ENCODE data around the gene GMPR. TPM values are rescaled to one million over a fixed set of nuclear protein-coding genes. Genes with fewer than 3 reads are reported as not detected.
"Not testable (repeated sequence)": the region's sequence is repeated elsewhere in the genome, so short reads cannot be mapped to it uniquely, and the experiment has no call there.

GMPR gene
- total and polyA plus RNA-seq, 4 experiments from 2014 or later: 0.56 to 0.68 TPM; not detected in 2

DNA sequence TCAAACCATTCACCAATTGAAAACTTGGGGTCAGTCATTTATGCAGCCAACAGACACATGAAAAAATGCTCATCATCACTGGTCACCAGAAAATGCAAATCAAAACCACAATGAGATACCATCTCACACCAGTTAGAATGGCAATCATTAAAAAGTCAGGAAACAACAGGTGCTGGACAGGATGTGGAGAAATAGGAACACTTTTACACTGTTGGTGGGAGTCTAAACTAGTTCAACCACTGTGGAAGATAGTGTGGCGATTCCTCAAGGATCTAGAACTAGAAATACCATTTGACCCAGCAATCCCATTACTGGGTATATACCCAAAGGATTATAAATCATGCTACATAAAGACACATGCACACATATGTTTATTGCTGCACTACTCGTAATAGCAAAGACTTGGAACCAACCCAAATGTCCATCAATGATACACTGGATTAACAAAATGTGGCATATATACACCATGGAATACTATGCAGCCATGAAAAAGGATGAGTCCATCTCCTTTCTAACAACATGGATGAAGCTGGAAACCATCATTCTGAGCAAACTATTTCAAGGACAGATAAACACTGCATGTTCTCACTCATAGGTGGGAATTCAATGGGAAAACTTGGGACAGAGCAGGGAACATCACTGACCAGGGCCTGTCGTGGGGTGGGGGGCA, 13.2 kb upstream of the GMPR start:
- POLR2A ChIA-PET (ENCODE audit: partially characterized antibody); H3K4me3 ChIP-seq (ENCODE audit: low read length in 2 of 2); DNase-seq; H3K36me3 Mint-ChIP-seq; H3K27me3 ChIP-seq (ENCODE audit: insufficient read depth, low read length); H3K27ac Mint-ChIP-seq; CTCF ChIA-PET (ENCODE audit: partially characterized antibody); H3K9me3 Mint-ChIP-seq; H3K36me3 ChIP-seq (ENCODE audit: insufficient read depth, low read length); intact Hi-C loops (cut with micrococcal nuclease); H3K4me3 Mint-ChIP-seq; H3K4me1 ChIP-seq (ENCODE audit: insufficient read depth, low read length); H3K27ac ChIP-seq (ENCODE audit: low read depth, low read length); H3K4me1 Mint-ChIP-seq; H3K9me3 ChIP-seq (ENCODE audit: control insufficient read depth in 1 of 2, low read length in 2 of 2): not testable (repeated sequence)
- H3K27me3 Mint-ChIP-seq: peaks cover 4 to 11% of the 10 kb centered on the region in 2 donors

DNA sequence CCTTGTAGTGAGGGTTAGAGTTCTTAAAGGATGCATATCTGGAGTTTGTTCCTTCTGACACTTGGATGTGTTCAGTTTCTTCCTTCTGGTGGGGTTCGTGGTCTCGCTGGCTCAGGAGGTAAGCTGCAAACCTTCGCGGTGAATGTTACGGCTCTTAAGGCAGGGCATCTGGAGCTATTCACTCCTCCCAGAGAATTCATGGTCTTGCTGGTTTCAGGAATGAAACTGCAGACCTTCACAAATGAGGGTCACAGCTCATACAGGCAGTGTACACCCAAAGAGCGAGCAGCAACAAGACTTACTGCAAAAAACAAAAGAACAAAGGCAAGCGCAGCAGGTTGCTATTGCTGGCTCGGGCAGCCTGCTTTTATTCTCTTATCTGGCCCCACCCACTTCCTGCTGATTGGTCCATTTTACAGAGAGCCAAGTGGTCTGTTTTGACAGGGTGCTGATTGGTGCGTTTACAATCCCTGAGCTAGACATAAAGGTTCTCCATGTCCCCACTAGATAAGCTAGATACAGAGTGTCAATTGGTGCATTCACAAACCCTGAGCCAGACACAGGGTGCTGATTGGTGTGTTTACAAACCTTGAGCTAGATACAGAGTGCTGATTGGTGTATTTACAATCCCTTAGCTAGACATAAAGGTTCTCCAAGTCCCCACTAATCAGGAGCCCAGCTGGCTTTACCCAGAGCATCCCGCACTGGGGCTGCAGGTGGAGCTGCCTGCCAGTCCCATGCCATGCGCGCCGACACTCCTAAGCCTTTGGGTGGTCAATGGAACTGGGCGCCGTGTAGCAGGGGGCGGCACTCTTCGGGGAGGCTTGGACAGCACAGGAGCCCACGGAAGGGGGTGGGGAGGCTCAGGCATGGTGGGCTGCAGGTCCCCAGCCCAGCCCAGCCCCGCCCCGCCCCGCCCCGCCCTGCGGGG, 12.0 kb upstream of the GMPR start:
- DNase-seq; H3K27ac ChIP-seq (ENCODE audit: low read depth, low read length); POLR2A ChIA-PET (ENCODE audit: partially characterized antibody); H3K27me3 ChIP-seq (ENCODE audit: insufficient read depth, low read length); H3K4me3 Mint-ChIP-seq; H3K36me3 ChIP-seq (ENCODE audit: insufficient read depth, low read length); H3K9me3 Mint-ChIP-seq; H3K36me3 Mint-ChIP-seq; H3K9me3 ChIP-seq (ENCODE audit: control insufficient read depth in 1 of 2, low read length in 2 of 2); H3K27ac Mint-ChIP-seq; H3K4me1 ChIP-seq (ENCODE audit: insufficient read depth, low read length); H3K4me1 Mint-ChIP-seq; CTCF ChIA-PET (ENCODE audit: partially characterized antibody); intact Hi-C loops (cut with micrococcal nuclease); H3K4me3 ChIP-seq (ENCODE audit: low read length in 2 of 2): not testable (repeated sequence)
- peaks cover 4 to 11% of the 10 kb centered on the region in 2 donors for H3K27me3 Mint-ChIP-seq

DNA sequence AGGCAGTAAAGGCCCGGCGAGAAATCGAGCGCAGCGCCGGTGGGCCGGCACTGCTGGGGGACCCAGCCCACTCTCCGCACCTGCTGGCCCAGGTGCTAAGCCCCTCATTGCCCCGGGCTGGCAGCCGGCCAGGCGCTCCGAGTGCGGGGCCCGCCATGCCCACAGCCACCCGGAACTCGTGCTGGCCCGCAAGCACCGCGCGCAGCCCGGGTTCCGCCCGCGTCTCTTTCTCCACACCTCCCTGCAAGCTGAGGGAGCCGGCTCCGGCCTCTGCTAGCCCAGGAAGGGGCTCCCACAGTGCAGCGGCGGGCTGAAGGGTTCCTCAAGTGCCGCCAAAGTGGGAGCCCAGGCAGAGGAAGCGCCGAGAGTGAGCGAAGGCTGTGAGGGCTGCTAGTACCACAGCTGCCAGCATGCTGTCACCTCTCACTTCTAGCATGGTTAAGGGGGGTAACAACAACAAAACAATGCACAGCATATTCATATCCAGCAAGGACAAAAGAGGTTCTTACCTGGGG, 11.3 kb upstream of the GMPR start:
- ChIA-PET POLR2A (ENCODE audit: partially characterized antibody) (no interaction called here), CTCF (ENCODE audit: partially characterized antibody) (no interaction called here)
- no peak overlapping the region for H3K4me3 ChIP-seq (ENCODE audit: low read length in 2 of 2)
- no peak overlapping the region for H3K27ac ChIP-seq (ENCODE audit: low read depth, low read length)
- DNase-seq: no peak
- Mint-ChIP-seq H3K36me3 (no peaks in the 10 kb centered on the region), H3K4me3 (no peak overlapping the region), H3K27me3 (peaks cover 5 to 11% of the 10 kb centered on the region in 2 donors), H3K27ac (no peak overlapping the region), H3K9me3 (no peaks in the 10 kb centered on the region), H3K4me1 (no peaks in the 10 kb centered on the region)
- no peaks in the 10 kb centered on the region for H3K4me1 ChIP-seq (ENCODE audit: insufficient read depth, low read length)
- no peaks in the 10 kb centered on the region for H3K36me3 ChIP-seq (ENCODE audit: insufficient read depth, low read length)
- intact Hi-C loops (cut with micrococcal nuclease): no loop called here
- no peaks in the 10 kb centered on the region for H3K9me3 ChIP-seq (ENCODE audit: control insufficient read depth in 1 of 2, low read length in 2 of 2)
- no peaks in the 10 kb centered on the region for H3K27me3 ChIP-seq (ENCODE audit: insufficient read depth, low read length)

DNA sequence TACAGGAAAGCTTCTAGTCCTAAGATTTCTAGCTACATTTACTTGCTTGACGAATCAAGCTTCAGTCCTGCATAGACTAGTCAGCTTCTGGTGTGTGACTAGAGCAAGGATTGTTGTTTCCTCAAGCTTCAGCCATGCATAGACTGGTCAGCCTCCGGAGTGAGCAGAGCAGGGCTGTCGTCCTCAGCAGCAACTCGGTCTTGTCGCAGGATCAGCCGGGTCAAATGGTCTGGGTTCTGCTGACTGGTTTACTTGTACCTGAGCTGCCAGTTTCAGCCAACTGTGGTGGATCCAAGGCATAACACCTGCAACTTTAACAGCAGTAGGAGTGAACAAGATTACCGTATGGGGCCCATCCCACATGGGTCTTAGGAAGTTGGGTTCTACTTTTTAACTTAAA, 10.8 kb upstream of the GMPR start:
- Mint-ChIP-seq H3K27ac (no peak overlapping the region), H3K9me3 (no peaks in the 10 kb centered on the region), H3K4me3 (no peak overlapping the region), H3K36me3 (no peaks in the 10 kb centered on the region), H3K27me3 (peaks cover 7 to 9% of the 10 kb centered on the region in 2 donors), H3K4me1 (no peaks in the 10 kb centered on the region)
- H3K4me1 ChIP-seq (ENCODE audit: insufficient read depth, low read length): no peaks in the 10 kb centered on the region
- CTCF ChIA-PET (ENCODE audit: partially characterized antibody): no interaction called here
- POLR2A ChIA-PET (ENCODE audit: partially characterized antibody): no interaction called here
- H3K4me3 ChIP-seq (ENCODE audit: low read length in 2 of 2): no peak overlapping the region
- no peaks in the 10 kb centered on the region for H3K27me3 ChIP-seq (ENCODE audit: insufficient read depth, low read length)
- H3K27ac ChIP-seq (ENCODE audit: low read depth, low read length): no peak overlapping the region
- DNase-seq: no peak
- no peaks in the 10 kb centered on the region for H3K36me3 ChIP-seq (ENCODE audit: insufficient read depth, low read length)
- intact Hi-C loops (cut with micrococcal nuclease): no loop called here
- H3K9me3 ChIP-seq (ENCODE audit: control insufficient read depth in 1 of 2, low read length in 2 of 2): no peaks in the 10 kb centered on the region

DNA sequence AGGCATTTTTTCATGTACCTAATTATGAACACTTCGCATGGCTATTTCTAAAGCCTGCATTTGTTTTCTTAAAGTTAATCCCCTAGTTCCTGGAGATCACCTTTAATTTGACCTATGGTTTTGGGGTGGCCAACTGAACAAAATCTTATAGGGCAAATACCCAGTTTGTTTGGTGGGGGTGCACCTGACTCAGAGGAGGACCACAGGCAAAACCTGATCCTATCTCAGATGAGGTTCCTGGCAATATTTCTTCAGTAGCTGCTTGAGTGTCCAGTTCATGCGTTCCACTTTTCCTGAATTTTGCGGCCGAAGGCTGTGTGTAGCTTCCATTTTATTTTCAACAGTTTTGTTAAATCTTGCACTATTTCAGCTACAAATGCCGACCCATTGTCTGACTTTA, 10.3 kb upstream of the GMPR start:
- Histone ChIP-seq H3K9me3 (ENCODE audit: control insufficient read depth in 1 of 2, low read length in 2 of 2) (no peaks in the 10 kb centered on the region), H3K4me1 (ENCODE audit: insufficient read depth, low read length) (no peaks in the 10 kb centered on the region), H3K27ac (ENCODE audit: low read depth, low read length) (no peak overlapping the region), H3K4me3 (ENCODE audit: low read length in 2 of 2) (no peak overlapping the region), H3K27me3 (ENCODE audit: insufficient read depth, low read length) (no peaks in the 10 kb centered on the region), H3K36me3 (ENCODE audit: insufficient read depth, low read length) (no peaks in the 10 kb centered on the region)
- Mint-ChIP-seq H3K4me1 (no peaks in the 10 kb centered on the region), H3K27me3 (peaks cover 5 to 9% of the 10 kb centered on the region in 2 donors), H3K9me3 (no peaks in the 10 kb centered on the region), H3K36me3 (no peaks in the 10 kb centered on the region), H3K27ac (no peak overlapping the region), H3K4me3 (no peak overlapping the region)
- intact Hi-C loops (cut with micrococcal nuclease): no loop called here
- DNase-seq: no peak
- ChIA-PET CTCF (ENCODE audit: partially characterized antibody) (no interaction called here), POLR2A (ENCODE audit: partially characterized antibody) (no interaction called here)

DNA sequence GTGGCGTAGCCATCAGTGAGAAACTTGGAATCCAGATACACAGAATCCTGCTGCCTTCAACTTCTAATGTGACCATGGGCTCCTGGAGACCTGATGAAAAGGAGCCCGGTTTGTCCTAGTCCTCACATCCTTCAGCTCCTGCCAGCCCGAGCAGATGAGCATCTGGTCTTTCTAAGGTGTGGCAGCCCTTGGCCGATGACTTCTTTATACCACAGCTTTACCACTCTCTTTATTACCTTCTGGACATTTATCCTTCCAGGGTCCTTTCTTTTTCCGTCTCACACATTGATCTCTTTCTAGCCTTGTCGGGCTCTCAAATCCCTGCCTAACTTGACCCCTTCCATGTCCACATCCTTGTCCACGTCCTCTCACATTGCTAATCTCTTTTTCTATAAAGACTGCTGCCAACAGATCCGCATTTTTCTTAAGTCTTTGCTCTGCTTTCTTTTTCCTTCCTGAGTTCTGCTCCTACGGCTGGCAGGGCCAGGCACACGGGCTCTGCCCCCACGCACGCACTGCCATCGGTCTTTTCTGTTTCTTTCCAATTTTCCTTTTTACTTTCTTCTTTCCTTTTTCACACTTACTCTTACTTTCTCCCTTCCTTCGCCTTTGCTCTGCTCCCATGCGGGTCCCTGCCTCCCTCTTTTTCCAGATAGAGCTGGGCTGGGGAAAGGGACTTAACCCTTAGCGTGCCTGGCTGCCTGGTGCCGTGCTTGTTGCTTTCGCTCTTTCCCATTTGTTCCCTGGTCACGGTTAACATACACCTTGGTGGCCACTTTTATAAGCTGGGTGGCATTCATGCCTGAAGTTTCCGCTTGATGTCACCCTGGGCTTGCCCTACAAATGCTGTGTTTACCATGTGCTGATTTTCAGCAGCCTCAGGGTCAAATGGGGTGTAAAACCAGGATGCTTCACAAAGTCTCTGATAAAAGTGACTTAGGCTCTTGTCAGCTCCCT, 9.4 kb upstream of the GMPR start:
- Mint-ChIP-seq H3K4me3 (no peak overlapping the region), H3K4me1 (no peaks in the 10 kb centered on the region), H3K9me3 (no peaks in the 10 kb centered on the region), H3K27ac (no peak overlapping the region), H3K27me3 (peaks cover 8 to 12% of the 10 kb centered on the region in 2 donors), H3K36me3 (no peaks in the 10 kb centered on the region)
- Histone ChIP-seq H3K4me1 (ENCODE audit: insufficient read depth, low read length) (no peaks in the 10 kb centered on the region), H3K4me3 (ENCODE audit: low read length in 2 of 2) (no peak overlapping the region), H3K9me3 (ENCODE audit: control insufficient read depth in 1 of 2, low read length in 2 of 2) (no peaks in the 10 kb centered on the region), H3K27ac (ENCODE audit: low read depth, low read length) (no peak overlapping the region), H3K27me3 (ENCODE audit: insufficient read depth, low read length) (no peaks in the 10 kb centered on the region), H3K36me3 (ENCODE audit: insufficient read depth, low read length) (no peaks in the 10 kb centered on the region)
- no peak for DNase-seq
- intact Hi-C loops (cut with micrococcal nuclease): no loop called here
- ChIA-PET CTCF (ENCODE audit: partially characterized antibody) (no interaction called here), POLR2A (ENCODE audit: partially characterized antibody) (no interaction called here)

DNA sequence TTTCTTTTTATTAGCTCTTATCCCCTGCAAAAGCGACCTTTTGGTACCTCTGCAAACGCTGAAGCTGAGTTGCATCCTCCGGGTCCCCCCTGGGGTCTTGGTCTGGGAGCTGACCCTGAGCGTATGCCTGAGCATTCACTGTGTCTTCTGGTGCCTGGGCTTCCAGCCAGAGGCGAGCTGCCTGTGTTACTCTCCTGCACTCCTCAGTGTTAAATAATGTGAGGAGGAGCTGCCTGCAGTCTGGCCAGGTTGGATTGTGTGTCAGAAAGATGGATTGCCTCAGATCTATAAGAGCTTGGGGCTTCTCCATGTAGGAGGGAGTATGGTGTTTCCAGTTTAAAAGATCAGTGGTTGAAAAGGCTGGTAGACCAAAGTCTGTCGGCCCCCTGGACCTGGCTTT, 8.7 kb upstream of the GMPR start:
- CTCF ChIA-PET (ENCODE audit: partially characterized antibody): no interaction called here
- Histone ChIP-seq H3K4me1 (ENCODE audit: insufficient read depth, low read length) (no peaks in the 10 kb centered on the region), H3K4me3 (ENCODE audit: low read length in 2 of 2) (no peak overlapping the region), H3K36me3 (ENCODE audit: insufficient read depth, low read length) (no peaks in the 10 kb centered on the region), H3K27ac (ENCODE audit: low read depth, low read length) (no peak overlapping the region), H3K9me3 (ENCODE audit: control insufficient read depth in 1 of 2, low read length in 2 of 2) (no peaks in the 10 kb centered on the region), H3K27me3 (ENCODE audit: insufficient read depth, low read length) (no peaks in the 10 kb centered on the region)
- intact Hi-C loops (cut with micrococcal nuclease): no loop called here
- no peaks in the 10 kb centered on the region for H3K36me3 Mint-ChIP-seq
- no peaks in the 10 kb centered on the region for H3K9me3 Mint-ChIP-seq
- no peak for DNase-seq
- POLR2A ChIA-PET (ENCODE audit: partially characterized antibody): no interaction called here
- H3K27me3 Mint-ChIP-seq: peaks cover 9 to 13% of the 10 kb centered on the region in 2 donors
- H3K4me1 Mint-ChIP-seq: no peaks in the 10 kb centered on the region
- no peak overlapping the region for H3K4me3 Mint-ChIP-seq
- H3K27ac Mint-ChIP-seq: no peak overlapping the region

Data from CD4-positive, alpha-beta memory T cell (primary cell).